Type B pancreatic cell (in vitro differentiated cells): Measurements from ENCODE around the gene ARHGDIA. TPM values are rescaled to one million over a fixed set of nuclear protein-coding genes. Genes with fewer than 3 reads are reported as not detected.

ENCODE experiments used
- DNase-seq: peaks from one replicate; pipeline ENCODE4 v3.0.0; 2021; ENCODE audit warnings: mixed read lengths; ENCODE audit not compliant: unreplicated experiment; ENCODE audit errors: extremely low spot score
- H3K27ac Mint-ChIP-seq: 2 replicates; pipeline ENCODE4 v1.8.0; 2021; ENCODE audit warnings: mild to moderate bottlenecking, mixed read lengths
- H3K27me3 Mint-ChIP-seq: 2 replicates; pipeline ENCODE4 v1.8.0; 2021; ENCODE audit warnings: mixed read lengths
- H3K36me3 Mint-ChIP-seq: 2 replicates; pipeline ENCODE4 v1.8.0; 2021; ENCODE audit warnings: mixed read lengths
- H3K4me1 Mint-ChIP-seq: one replicate; pipeline ENCODE4 v1.8.0; 2021; ENCODE audit warnings: mixed read lengths; ENCODE audit not compliant: unreplicated experiment
- H3K4me3 Mint-ChIP-seq: 2 replicates; pipeline ENCODE4 v1.8.0; 2021; ENCODE audit warnings: mild to moderate bottlenecking, mixed read lengths
- H3K9me3 Mint-ChIP-seq: 2 replicates; pipeline ENCODE4 v1.8.0; 2021; ENCODE audit warnings: mixed read lengths
- total RNA-seq: library from RNA; stranded (reverse); gene quantifications from 2 replicates; pipeline ENCODE4 v1.2.1, GENCODE V29; 2021; ENCODE audit warnings: low replicate concordance
- TF ChIP-seq, protein P1 (sequence below): fragments of 200-600 bp; sonication (generic); conservative IDR thresholded peaks from 2 replicates; pipeline ENCODE4 v1.5.0; 2021; ENCODE audit warnings: antibody characterized with exemption, mild to moderate bottlenecking

The ARHGDIA gene
- total RNA-seq, 1 donor from 2014 or later, result 250 TPM

DNA sequence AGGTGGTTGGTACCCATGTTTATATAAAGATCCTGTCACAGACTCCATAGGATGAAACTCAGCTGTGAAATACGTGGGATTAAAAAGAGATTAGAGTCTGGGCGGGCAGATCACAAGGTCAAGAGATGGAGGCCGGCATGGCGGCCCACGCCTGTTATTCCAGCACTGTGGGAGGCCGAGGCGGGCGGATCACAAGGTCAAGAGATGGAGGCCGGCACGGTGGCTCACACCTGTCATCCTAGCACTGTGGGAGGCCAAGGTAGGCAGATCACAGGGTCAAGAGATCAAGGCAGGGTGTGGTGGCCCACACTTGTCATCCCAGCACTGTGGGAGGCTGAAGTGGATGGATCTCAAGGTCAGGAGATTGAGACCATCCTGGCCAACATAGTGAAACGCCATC is 24.3 kb upstream of the ARHGDIA start:
- DNase-seq, result no peak
- H3K27ac Mint-ChIP-seq, result no peak overlapping the region
- no peak overlapping the region for H3K4me3 Mint-ChIP-seq
- TF ChIP-seq, protein P1, sequence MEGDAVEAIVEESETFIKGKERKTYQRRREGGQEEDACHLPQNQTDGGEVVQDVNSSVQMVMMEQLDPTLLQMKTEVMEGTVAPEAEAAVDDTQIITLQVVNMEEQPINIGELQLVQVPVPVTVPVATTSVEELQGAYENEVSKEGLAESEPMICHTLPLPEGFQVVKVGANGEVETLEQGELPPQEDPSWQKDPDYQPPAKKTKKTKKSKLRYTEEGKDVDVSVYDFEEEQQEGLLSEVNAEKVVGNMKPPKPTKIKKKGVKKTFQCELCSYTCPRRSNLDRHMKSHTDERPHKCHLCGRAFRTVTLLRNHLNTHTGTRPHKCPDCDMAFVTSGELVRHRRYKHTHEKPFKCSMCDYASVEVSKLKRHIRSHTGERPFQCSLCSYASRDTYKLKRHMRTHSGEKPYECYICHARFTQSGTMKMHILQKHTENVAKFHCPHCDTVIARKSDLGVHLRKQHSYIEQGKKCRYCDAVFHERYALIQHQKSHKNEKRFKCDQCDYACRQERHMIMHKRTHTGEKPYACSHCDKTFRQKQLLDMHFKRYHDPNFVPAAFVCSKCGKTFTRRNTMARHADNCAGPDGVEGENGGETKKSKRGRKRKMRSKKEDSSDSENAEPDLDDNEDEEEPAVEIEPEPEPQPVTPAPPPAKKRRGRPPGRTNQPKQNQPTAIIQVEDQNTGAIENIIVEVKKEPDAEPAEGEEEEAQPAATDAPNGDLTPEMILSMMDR, result no peak
- H3K27me3 Mint-ChIP-seq, result no peaks in the 10 kb centered on the region
- peaks cover 8% of the 10 kb centered on the region for H3K36me3 Mint-ChIP-seq
- H3K4me1 Mint-ChIP-seq, result no peaks in the 10 kb centered on the region
- no peaks in the 10 kb centered on the region for H3K9me3 Mint-ChIP-seq

DNA sequence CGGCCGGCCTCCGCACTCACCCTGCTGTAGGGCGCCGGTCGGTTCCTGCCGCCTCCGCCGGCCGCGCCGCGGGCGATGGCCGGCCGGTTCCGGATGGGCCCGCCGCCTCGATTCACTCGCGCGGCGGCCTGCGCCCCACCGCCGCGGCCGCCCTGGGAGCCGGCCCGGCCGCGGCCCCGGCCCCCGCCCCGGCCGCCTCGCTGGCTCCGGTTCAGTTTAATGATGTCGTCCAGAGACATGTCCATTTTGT is 20.1 kb upstream of the ARHGDIA start:
- Mint-ChIP-seq H3K4me3 (peak overlapping the region; percentile 95), H3K4me1 (peaks cover 8% of the 10 kb centered on the region), H3K27ac (peak overlapping the region; percentile 94), H3K36me3 (peaks cover 5% of the 10 kb centered on the region), H3K27me3 (no peaks in the 10 kb centered on the region), H3K9me3 (no peaks in the 10 kb centered on the region)
- no peak for DNase-seq
- TF ChIP-seq, protein P1, result no peak

DNA sequence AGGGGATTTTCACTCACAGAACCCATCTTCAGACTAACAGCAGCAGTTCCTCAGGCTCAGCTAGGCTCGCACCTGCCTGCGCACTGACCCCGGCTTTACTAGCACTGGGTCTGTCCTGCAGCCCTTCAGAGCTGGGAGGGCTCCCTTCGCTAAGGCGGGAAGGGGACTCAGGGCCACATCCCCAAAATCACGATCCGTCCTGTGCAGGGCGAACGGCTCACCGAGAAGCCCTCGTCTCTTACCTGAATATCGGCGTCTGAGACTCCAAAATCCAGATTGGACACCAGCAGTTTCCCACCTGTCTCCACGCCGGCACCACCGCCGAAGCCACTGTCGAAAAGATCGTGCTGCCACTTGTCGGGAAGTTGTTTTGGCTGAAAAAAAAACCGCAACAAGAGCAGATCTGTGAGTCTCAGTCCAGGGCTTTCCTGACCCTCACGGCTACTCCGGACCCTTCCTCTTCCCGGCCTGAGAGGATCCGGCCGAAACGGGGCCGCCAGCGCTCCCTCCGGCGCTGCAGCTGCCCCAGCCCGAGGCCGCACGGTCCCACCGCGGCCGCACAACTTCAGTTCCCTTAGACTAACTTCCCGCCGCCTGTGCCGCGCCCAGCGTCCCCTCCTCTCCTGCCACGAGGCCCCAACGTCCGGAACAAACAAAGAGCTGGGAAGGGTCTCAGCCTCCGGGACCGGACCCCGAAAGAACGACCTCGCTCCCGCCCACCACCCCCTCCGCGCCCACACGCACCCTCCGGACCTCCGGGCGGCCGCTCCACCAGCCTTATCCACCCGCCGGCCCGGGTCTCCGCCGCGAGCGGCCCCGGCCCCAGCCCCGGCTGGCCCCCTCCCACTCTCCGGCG is 19.5 kb upstream of the ARHGDIA start:
- Mint-ChIP-seq H3K4me3 (peak overlapping the region; percentile 89), H3K36me3 (peaks cover 5% of the 10 kb centered on the region), H3K4me1 (peaks cover 8% of the 10 kb centered on the region), H3K27me3 (no peaks in the 10 kb centered on the region), H3K27ac (peak overlapping the region; percentile 82), H3K9me3 (no peaks in the 10 kb centered on the region)
- TF ChIP-seq, protein P1, result no peak
- DNase-seq, result peak; percentile 67

DNA sequence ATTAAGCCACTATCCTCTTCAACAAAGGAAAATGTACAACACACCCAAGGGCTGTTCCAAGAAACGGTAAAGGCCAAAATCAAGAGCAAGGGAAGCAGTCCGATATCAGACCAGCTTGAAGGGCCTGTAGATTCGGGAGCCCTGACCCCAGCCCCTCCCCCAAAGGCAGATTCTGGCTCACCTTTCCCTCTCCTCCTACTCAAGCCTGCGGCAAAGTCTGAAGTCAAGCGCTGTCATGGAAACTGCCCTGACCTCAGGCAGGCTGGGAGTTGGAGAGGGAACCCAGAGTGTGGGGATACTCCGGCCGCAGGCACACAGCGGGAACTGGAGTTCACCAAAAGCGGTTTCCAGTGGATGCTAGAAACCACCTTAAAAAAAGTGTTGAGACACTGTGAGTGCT is 18.5 kb upstream of the ARHGDIA start:
- H3K27ac Mint-ChIP-seq, result peak overlapping the region; percentile 82
- DNase-seq, result no peak
- TF ChIP-seq, protein P1, result no peak
- H3K9me3 Mint-ChIP-seq, result no peaks in the 10 kb centered on the region
- peak overlapping the region; percentile 89 for H3K4me3 Mint-ChIP-seq
- H3K27me3 Mint-ChIP-seq, result no peaks in the 10 kb centered on the region
- H3K4me1 Mint-ChIP-seq, result peaks cover 8% of the 10 kb centered on the region
- H3K36me3 Mint-ChIP-seq, result peaks cover 10% of the 10 kb centered on the region

DNA sequence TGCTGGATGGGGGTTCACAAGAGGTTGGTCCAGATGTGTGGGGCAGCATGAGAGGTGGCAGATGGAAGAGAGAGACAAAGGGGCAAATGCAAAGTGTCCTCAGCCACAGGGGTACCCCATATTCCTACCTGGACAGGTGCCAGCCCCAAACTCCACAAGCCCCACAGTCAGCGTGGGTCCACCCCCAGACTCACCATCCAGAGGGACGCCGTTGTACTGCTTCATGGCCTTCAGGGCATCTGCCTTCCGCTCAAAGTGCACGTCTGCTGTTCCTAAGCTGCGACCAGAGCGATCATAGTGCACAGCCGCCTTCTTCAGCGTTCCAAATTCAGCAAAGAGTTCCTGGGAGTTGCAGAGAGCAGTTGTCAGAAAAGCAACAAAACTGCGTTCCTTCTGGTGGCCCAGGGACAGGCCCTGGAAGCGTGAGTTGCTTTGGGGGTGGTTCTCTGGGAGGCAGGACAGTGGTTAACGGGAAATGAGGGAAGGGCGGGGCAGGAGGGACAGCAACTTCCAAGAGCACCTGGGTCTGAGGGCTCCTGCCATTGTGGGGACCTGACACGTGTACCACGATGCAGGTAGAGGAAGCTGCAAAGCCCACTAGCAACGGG is 18.0 kb upstream of the ARHGDIA start:
- TF ChIP-seq, protein P1, result no peak
- Mint-ChIP-seq H3K27me3 (no peaks in the 10 kb centered on the region), H3K9me3 (no peaks in the 10 kb centered on the region), H3K27ac (peak overlapping the region; percentile 40), H3K4me1 (peaks cover 8% of the 10 kb centered on the region), H3K4me3 (peak overlapping the region; percentile 74), H3K36me3 (peaks cover 14% of the 10 kb centered on the region)
- no peak for DNase-seq
